HG02759 (cell line): ENCODE measurements around the gene DHDH.

Experiments used
- ATAC-seq: cut with Tn5 transposase; IDR thresholded peaks from one replicate; pipeline ENCODE4 v1.9.1; 2021; ENCODE audit warnings: mild to moderate bottlenecking, moderate library complexity; ENCODE audit not compliant: unreplicated experiment

Gene DHDH

GRCh38 chr19:48965040-48965805, 31.7 kb downstream of the DHDH start, which contains the start of gene FTL:
Gene FTL (plus strand): TSS chr19:48965309. CDS start chr19:48965508, 199 bp downstream.
- peak; percentile 73 for ATAC-seq

- ATAC-seq = peak; percentile 24
These were observed 32.5 kb downstream of the DHDH start for GRCh38 chr19:48965806-48966540.

GRCh38 chr19:48966541-48967345, 33.2 kb downstream of the DHDH start:
- ATAC-seq = no peak

GRCh38 chr19:48967346-48968178, 34.1 kb downstream of the DHDH start:
- ATAC-seq = no peak

GRCh38 chr19:48968179-48968661, 34.7 kb downstream of the DHDH start:
- no peak for ATAC-seq

GRCh38 chr19:48968813-48969218, 35.3 kb downstream of the DHDH start:
- ATAC-seq = no peak

GRCh38 chr19:48969276-48970138, 36.0 kb downstream of the DHDH start:
- ATAC-seq = no peak

GRCh38 chr19:48970139-48970766, 36.8 kb downstream of the DHDH start:
- no peak for ATAC-seq

- ATAC-seq = no peak
These were observed 37.5 kb downstream of the DHDH start for GRCh38 chr19:48970923-48971395.

- ATAC-seq = no peak
These were observed 42.7 kb downstream of the DHDH start for GRCh38 chr19:48975947-48976847.

GRCh38 chr19:48977061-48977460, 43.6 kb downstream of the DHDH start:
- ATAC-seq = no peak

- ATAC-seq = no peak
These were observed 48.8 kb downstream of the DHDH start for GRCh38 chr19:48982280-48982679.

- no peak for ATAC-seq
These were observed 52.2 kb downstream of the DHDH start for GRCh38 chr19:48985711-48986110.

- ATAC-seq = no peak
These were observed 52.7 kb downstream of the DHDH start for GRCh38 chr19:48986211-48986610.

GRCh38 chr19:48987323-48987722, 53.8 kb downstream of the DHDH start:
- ATAC-seq = no peak

- ATAC-seq = no peak
These were observed 54.8 kb downstream of the DHDH start for GRCh38 chr19:48988286-48988685.

GRCh38 chr19:48988860-48989259, 55.4 kb downstream of the DHDH start:
- no peak for ATAC-seq
